ENCODE measurements around the gene C20orf173. TPM values are rescaled to one million over a fixed set of nuclear protein-coding genes. Genes with fewer than 3 reads are reported as not detected.

The C20orf173 gene
- total and polyA plus RNA-seq, 4 experiments from 2014 or later: not detected

GRCh38 chr20:35490736-35491181, 38.7 kb downstream of the C20orf173 start:
- peaks cover 38 to 81% (median 56%) of the 10 kb centered on the region in 4 donors for H3K4me1 Mint-ChIP-seq
- peak overlapping the region; percentile 94 to 100 (median 98) for H3K27ac Mint-ChIP-seq
- intact Hi-C loops (cut with micrococcal nuclease): loop anchor here (1.0 to 2.0 kb wide), 4 partner anchors 36 to 252 kb away; partner anchors contain the start of genes CEP250 and RBM39
- peak overlapping the region; percentile 48 to 97 for H3K4me3 ChIP-seq (ENCODE audit: low read length in 2 of 2)
- H3K27me3 ChIP-seq (ENCODE audit: insufficient read depth, low read length): no peaks in the 10 kb centered on the region
- peak; percentile 70 to 84 (median 74) for DNase-seq
- POLR2A ChIA-PET (ENCODE audit: partially characterized antibody): interaction anchor here (0.8 to 4.4 kb wide), 22 partner anchors 8 to 1127 kb away, joined by 3 to 30 read pairs (median 4); partner anchors contain the start of genes CEP250, CPNE1, ERGIC3 and ITCH
- peaks cover 30 to 67% of the 10 kb centered on the region in 2 donors for H3K36me3 Mint-ChIP-seq
- H3K27me3 Mint-ChIP-seq: no peaks in the 10 kb centered on the region
- no peaks in the 10 kb centered on the region for H3K9me3 ChIP-seq (ENCODE audit: control insufficient read depth in 1 of 2, low read length in 2 of 2)
- peaks cover 55% of the 10 kb centered on the region for H3K4me1 ChIP-seq (ENCODE audit: insufficient read depth, low read length)
- peak overlapping the region; percentile 95 to 99 (median 99) for H3K4me3 Mint-ChIP-seq
- H3K36me3 ChIP-seq (ENCODE audit: insufficient read depth, low read length): peaks cover 27% of the 10 kb centered on the region
- no peaks in the 10 kb centered on the region for H3K9me3 Mint-ChIP-seq
- CTCF ChIA-PET (ENCODE audit: partially characterized antibody): interaction anchor here (0.7 to 2.8 kb wide), 10 partner anchors 12 to 394 kb away, joined by 3 to 16 read pairs (median 3); partner anchors contain the start of gene CEP250
- peak overlapping the region; percentile 87 for H3K27ac ChIP-seq (ENCODE audit: low read depth, low read length)

DNA sequence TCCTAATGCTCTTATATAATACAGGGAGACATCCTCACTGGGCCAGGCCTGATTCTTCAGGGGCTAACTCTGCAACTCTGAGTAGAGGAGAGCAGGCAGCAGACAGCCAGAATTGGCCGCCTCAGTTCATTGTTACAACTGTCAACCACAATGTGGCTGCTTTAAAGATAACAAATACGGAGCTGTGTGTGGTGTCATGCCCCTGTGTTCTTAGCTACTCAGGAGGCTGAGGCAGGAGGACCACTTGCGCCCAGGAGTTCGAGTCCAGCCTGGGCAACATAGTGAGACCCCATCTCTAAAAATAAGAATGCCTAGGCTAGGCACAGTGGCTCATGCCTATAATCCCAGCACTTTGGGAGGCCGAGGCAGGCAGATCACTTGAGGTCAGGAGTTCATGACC, 39.7 kb downstream of the C20orf173 start:
- peak in 1 of 5 donors; percentile 15 for DNase-seq
- Histone ChIP-seq H3K27me3 (ENCODE audit: insufficient read depth, low read length) (no peaks in the 10 kb centered on the region), H3K9me3 (ENCODE audit: control insufficient read depth in 1 of 2, low read length in 2 of 2) (no peaks in the 10 kb centered on the region), H3K36me3 (ENCODE audit: insufficient read depth, low read length) (peaks cover 17% of the 10 kb centered on the region), H3K4me1 (ENCODE audit: insufficient read depth, low read length) (peaks cover 55% of the 10 kb centered on the region), H3K4me3 (ENCODE audit: low read length in 2 of 2) (peak overlapping the region; percentile 12 to 97), H3K27ac (ENCODE audit: low read depth, low read length) (peak overlapping the region; percentile 87)
- H3K4me1 Mint-ChIP-seq: peaks cover 32 to 75% (median 51%) of the 10 kb centered on the region in 4 donors
- peak overlapping the region; percentile 55 to 94 (median 88) for H3K27ac Mint-ChIP-seq
- H3K36me3 Mint-ChIP-seq: peaks cover 20 to 57% of the 10 kb centered on the region in 2 donors
- H3K4me3 Mint-ChIP-seq: peak overlapping the region; percentile 78 to 99 (median 92)
- no peaks in the 10 kb centered on the region for H3K27me3 Mint-ChIP-seq
- H3K9me3 Mint-ChIP-seq: no peaks in the 10 kb centered on the region
- ChIA-PET CTCF (ENCODE audit: partially characterized antibody) (interaction anchor here (1.0 to 2.8 kb wide), 2 partner anchors 26 to 126 kb away, joined by 3 to 16 read pairs; partner anchors contain the start of gene SPAG4), POLR2A (ENCODE audit: partially characterized antibody) (interaction anchor here (0.8 to 4.4 kb wide), 10 partner anchors 20 to 464 kb away, joined by 3 to 30 read pairs (median 6); partner anchors contain the start of genes CEP250, CPNE1, ERGIC3 and MMP24OS)
- intact Hi-C loops (cut with micrococcal nuclease): loop anchor here (2.0 kb wide), 2 partner anchors 35 to 51 kb away; partner anchors contain the start of gene CEP250

DNA sequence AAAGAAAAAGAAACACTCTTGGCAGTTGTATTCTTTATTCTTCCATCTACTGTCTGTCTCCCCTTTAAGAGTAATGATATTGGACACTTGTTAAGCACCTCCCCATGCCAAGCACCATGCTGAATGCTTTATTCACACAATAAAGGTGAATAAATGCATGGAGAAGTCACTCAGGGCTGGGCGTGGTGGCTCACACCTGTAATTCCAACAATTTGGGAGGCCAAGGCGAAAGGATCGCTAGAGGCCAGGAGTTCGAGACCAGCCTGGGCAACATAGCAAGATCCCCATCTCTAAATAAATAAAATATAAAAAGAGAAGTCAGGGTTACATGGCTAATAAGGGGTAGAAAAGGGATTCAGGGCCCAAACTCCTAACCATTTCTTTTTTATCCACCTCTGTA, 42.0 kb downstream of the C20orf173 start:
- POLR2A ChIA-PET (ENCODE audit: partially characterized antibody): interaction anchor here (1.8 kb wide), 1 partner anchor 254 kb away, joined by 5 read pairs; the partner anchor contains the start of gene RBM39
- H3K27ac ChIP-seq (ENCODE audit: low read depth, low read length): no peak overlapping the region
- CTCF ChIA-PET (ENCODE audit: partially characterized antibody): no interaction called here
- H3K36me3 ChIP-seq (ENCODE audit: insufficient read depth, low read length): peaks cover 4% of the 10 kb centered on the region
- H3K4me1 ChIP-seq (ENCODE audit: insufficient read depth, low read length): peaks cover 44% of the 10 kb centered on the region
- H3K4me1 Mint-ChIP-seq: peaks cover 31 to 56% (median 45%) of the 10 kb centered on the region in 4 donors
- no peaks in the 10 kb centered on the region for H3K27me3 Mint-ChIP-seq
- H3K4me3 ChIP-seq (ENCODE audit: low read length in 2 of 2): no peak overlapping the region
- no peaks in the 10 kb centered on the region for H3K9me3 ChIP-seq (ENCODE audit: control insufficient read depth in 1 of 2, low read length in 2 of 2)
- peak overlapping the region in 4 of 7 donors; percentile 23 to 94 (median 81) for H3K27ac Mint-ChIP-seq
- intact Hi-C loops (cut with micrococcal nuclease): no loop called here
- no peak for DNase-seq
- H3K9me3 Mint-ChIP-seq: peaks cover 0 to 5% (median 0%) of the 10 kb centered on the region in 8 donors
- H3K4me3 Mint-ChIP-seq: peak overlapping the region in 1 of 8 donors; percentile 86
- no peaks in the 10 kb centered on the region for H3K27me3 ChIP-seq (ENCODE audit: insufficient read depth, low read length)
- peaks cover 26 to 50% of the 10 kb centered on the region in 2 donors for H3K36me3 Mint-ChIP-seq

DNA sequence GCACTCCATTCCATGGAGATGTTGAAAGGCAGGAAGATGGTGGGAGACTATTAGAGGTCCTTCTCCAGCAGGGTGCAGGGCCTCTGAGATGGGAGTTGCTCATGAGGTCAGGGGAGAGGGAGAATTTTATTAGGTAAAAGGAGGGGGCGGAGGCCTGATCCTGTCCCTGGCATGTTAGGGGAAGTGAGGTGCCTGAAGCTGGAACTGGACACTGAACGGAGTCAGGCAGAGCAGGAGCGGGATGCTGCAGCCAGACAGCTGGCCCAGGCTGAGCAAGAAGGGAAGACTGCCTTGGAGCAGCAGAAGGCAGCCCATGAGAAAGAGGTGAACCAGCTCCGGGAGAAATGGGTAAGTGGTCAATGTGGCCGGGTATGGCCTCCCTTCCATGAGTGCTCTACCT, 49.7 kb downstream of the C20orf173 start:
- Mint-ChIP-seq H3K4me3 (no peak overlapping the region), H3K36me3 (peaks cover 33 to 39% of the 10 kb centered on the region in 2 donors), H3K9me3 (peaks cover 0 to 5% (median 0%) of the 10 kb centered on the region in 8 donors), H3K27ac (peak overlapping the region in 6 of 7 donors; percentile 9 to 68 (median 58)), H3K27me3 (no peaks in the 10 kb centered on the region), H3K4me1 (peaks cover 0 to 12% (median 7%) of the 10 kb centered on the region in 4 donors)
- CTCF ChIA-PET (ENCODE audit: partially characterized antibody): interaction anchor here (0.6 to 1.8 kb wide), 4 partner anchors 16 to 121 kb away, joined by 3 to 6 read pairs (median 4); no protein-coding TSS in a partner anchor
- H3K4me3 ChIP-seq (ENCODE audit: low read length in 2 of 2): no peak overlapping the region
- intact Hi-C loops (cut with micrococcal nuclease): no loop called here
- DNase-seq: no peak
- POLR2A ChIA-PET (ENCODE audit: partially characterized antibody): interaction anchor here (1.4 kb wide), 1 partner anchor 11 kb away, joined by 6 read pairs; no protein-coding TSS in a partner anchor
- no peaks in the 10 kb centered on the region for H3K4me1 ChIP-seq (ENCODE audit: insufficient read depth, low read length)
- H3K36me3 ChIP-seq (ENCODE audit: insufficient read depth, low read length): peaks cover 52% of the 10 kb centered on the region
- H3K9me3 ChIP-seq (ENCODE audit: control insufficient read depth in 1 of 2, low read length in 2 of 2): no peaks in the 10 kb centered on the region
- H3K27me3 ChIP-seq (ENCODE audit: insufficient read depth, low read length): no peaks in the 10 kb centered on the region
- H3K27ac ChIP-seq (ENCODE audit: low read depth, low read length): no peak overlapping the region

DNA sequence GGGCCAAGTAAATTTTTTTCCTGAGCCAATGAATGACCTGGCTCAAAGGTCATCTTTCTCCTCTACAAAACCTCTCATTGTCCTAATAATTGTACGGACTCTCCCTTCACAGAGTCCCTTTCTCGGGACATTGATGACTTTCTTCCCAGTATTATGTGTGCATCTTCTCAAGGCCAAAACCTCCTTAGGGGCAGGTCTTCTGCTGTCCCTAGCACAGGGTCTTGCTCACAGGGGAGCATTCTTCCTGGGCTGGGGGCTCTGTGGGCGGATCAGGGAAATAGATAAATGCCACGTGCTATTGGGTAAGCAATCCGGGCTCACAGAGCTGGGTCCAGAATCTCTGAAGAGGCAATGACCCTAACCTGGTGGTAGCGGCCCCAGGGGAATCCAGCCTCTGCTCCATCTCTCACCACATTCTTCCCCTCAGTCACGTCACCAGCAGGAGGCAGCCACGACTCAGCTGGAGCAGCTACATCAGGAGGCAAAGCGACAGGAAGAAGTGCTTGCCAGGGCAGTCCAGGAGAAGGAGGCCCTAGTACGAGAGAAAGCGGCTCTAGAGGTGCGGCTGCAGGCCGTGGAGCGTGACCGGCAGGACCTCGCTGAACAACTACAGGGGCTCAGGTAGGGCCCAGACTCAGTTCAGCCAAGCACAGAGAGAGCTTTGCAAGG, 50.5 kb downstream of the C20orf173 start:
- no peak overlapping the region for H3K27ac ChIP-seq (ENCODE audit: low read depth, low read length)
- no peaks in the 10 kb centered on the region for H3K4me1 ChIP-seq (ENCODE audit: insufficient read depth, low read length)
- H3K9me3 Mint-ChIP-seq: no peaks in the 10 kb centered on the region
- H3K9me3 ChIP-seq (ENCODE audit: control insufficient read depth in 1 of 2, low read length in 2 of 2): no peaks in the 10 kb centered on the region
- H3K27me3 Mint-ChIP-seq: no peaks in the 10 kb centered on the region
- H3K4me3 Mint-ChIP-seq: no peak overlapping the region
- peaks cover 57% of the 10 kb centered on the region for H3K36me3 ChIP-seq (ENCODE audit: insufficient read depth, low read length)
- no peak for DNase-seq
- H3K27ac Mint-ChIP-seq: peak overlapping the region in 2 of 7 donors; percentile 19 to 59
- H3K36me3 Mint-ChIP-seq: peaks cover 26 to 33% of the 10 kb centered on the region in 2 donors
- no peak overlapping the region for H3K4me3 ChIP-seq (ENCODE audit: low read length in 2 of 2)
- peaks cover 0 to 12% (median 6%) of the 10 kb centered on the region in 4 donors for H3K4me1 Mint-ChIP-seq
- CTCF ChIA-PET (ENCODE audit: partially characterized antibody): interaction anchor here (0.5 to 1.8 kb wide), 7 partner anchors 12 to 1166 kb away, joined by 3 to 6 read pairs (median 4); no protein-coding TSS in a partner anchor
- intact Hi-C loops (cut with micrococcal nuclease): no loop called here
- H3K27me3 ChIP-seq (ENCODE audit: insufficient read depth, low read length): no peaks in the 10 kb centered on the region
- POLR2A ChIA-PET (ENCODE audit: partially characterized antibody): interaction anchor here (1.4 kb wide), 1 partner anchor 12 kb away, joined by 6 read pairs; no protein-coding TSS in a partner anchor

Other genes starting within 250 kb of the C20orf173 start
- 10 to 100 TPM; 44.0 to 52.3 TPM for gene EIF6, start 244.9 kb downstream of the C20orf173 start, total RNA-seq
- gene EIF6, start 244.9 kb downstream of the C20orf173 start, polyA plus RNA-seq: 100 to 1,000 TPM; 148 to 189 TPM
- gene FAM83C, start 237.2 kb downstream of the C20orf173 start, total RNA-seq: not detected
- gene FAM83C, start 237.2 kb downstream of the C20orf173 start, polyA plus RNA-seq: not detected
- 10 to 100 TPM; 46.4 to 49.3 TPM for gene UQCC1, start 117.7 kb downstream of the C20orf173 start, total RNA-seq
- gene UQCC1, start 117.7 kb downstream of the C20orf173 start, polyA plus RNA-seq: 10 to 100 TPM; 13.9 to 21.1 TPM
- gene GDF5, start 91.4 kb downstream of the C20orf173 start, total RNA-seq: not detected
- gene GDF5, start 91.4 kb downstream of the C20orf173 start, polyA plus RNA-seq: not detected
- gene CEP250, start 74.1 kb downstream of the C20orf173 start, total RNA-seq: 10 to 100 TPM; 71.3 to 76.9 TPM
- gene CEP250, start 74.1 kb downstream of the C20orf173 start, polyA plus RNA-seq: 10 to 100 TPM in 1 of 2 donors, 1 to 10 TPM in 1; 4.4 to 14.1 TPM
- gene ERGIC3, start 12.4 kb upstream of the C20orf173 start, total RNA-seq: 100 to 1,000 TPM; 148 to 151 TPM
- gene ERGIC3, start 12.4 kb upstream of the C20orf173 start, polyA plus RNA-seq: 100 to 1,000 TPM; 134 to 137 TPM
- gene SPAG4, start 86.2 kb upstream of the C20orf173 start, total RNA-seq: 1 to 10 TPM in 1 of 2 experiments, under 1 TPM in 1; 0.47 to 1.3 TPM
- under 1 TPM; 0.69 to 0.79 TPM for gene SPAG4, start 86.2 kb upstream of the C20orf173 start, polyA plus RNA-seq
- 100 to 1,000 TPM; 316 to 353 TPM for gene CPNE1, start 135.2 kb upstream of the C20orf173 start, total RNA-seq
- 100 to 1,000 TPM; 305 to 343 TPM for gene CPNE1, start 135.2 kb upstream of the C20orf173 start, polyA plus RNA-seq
- 100 to 1,000 TPM; 129 to 138 TPM for gene RBM12, start 135.2 kb upstream of the C20orf173 start, total RNA-seq
- 10 to 100 TPM; 29.9 to 52.8 TPM for gene RBM12, start 135.2 kb upstream of the C20orf173 start, polyA plus RNA-seq
- gene NFS1, start 169.7 kb upstream of the C20orf173 start, total RNA-seq: 10 to 100 TPM; 30.3 to 33.6 TPM
- gene NFS1, start 169.7 kb upstream of the C20orf173 start, polyA plus RNA-seq: 10 to 100 TPM in 1 of 2 donors, 1 to 10 TPM in 1; 6.3 to 28.3 TPM
- 10 to 100 TPM; 38.4 to 43.8 TPM for gene ROMO1, start 169.8 kb upstream of the C20orf173 start, total RNA-seq
- gene ROMO1, start 169.8 kb upstream of the C20orf173 start, polyA plus RNA-seq: 100 to 1,000 TPM; 273 to 335 TPM
- 100 to 1,000 TPM; 631 to 665 TPM for gene RBM39, start 212.6 kb upstream of the C20orf173 start, total RNA-seq
- gene RBM39, start 212.6 kb upstream of the C20orf173 start, polyA plus RNA-seq: 100 to 1,000 TPM in 1 of 2 donors, 10 to 100 TPM in 1; 76.7 to 153 TPM
- 10 to 100 TPM; 72.9 to 82.3 TPM for gene PHF20, start 242.4 kb upstream of the C20orf173 start, total RNA-seq
- 100 to 1,000 TPM; 106 to 126 TPM for gene PHF20, start 242.4 kb upstream of the C20orf173 start, polyA plus RNA-seq

All from CD4-positive, alpha-beta memory T cell (primary cell).